Measurements from ENCODE around the gene ANKMY1.
"Not testable (repeated sequence)": the region's sequence is repeated elsewhere in the genome, so short reads cannot be mapped to it uniquely, and the experiment has no call there.

The ANKMY1 gene

DNA sequence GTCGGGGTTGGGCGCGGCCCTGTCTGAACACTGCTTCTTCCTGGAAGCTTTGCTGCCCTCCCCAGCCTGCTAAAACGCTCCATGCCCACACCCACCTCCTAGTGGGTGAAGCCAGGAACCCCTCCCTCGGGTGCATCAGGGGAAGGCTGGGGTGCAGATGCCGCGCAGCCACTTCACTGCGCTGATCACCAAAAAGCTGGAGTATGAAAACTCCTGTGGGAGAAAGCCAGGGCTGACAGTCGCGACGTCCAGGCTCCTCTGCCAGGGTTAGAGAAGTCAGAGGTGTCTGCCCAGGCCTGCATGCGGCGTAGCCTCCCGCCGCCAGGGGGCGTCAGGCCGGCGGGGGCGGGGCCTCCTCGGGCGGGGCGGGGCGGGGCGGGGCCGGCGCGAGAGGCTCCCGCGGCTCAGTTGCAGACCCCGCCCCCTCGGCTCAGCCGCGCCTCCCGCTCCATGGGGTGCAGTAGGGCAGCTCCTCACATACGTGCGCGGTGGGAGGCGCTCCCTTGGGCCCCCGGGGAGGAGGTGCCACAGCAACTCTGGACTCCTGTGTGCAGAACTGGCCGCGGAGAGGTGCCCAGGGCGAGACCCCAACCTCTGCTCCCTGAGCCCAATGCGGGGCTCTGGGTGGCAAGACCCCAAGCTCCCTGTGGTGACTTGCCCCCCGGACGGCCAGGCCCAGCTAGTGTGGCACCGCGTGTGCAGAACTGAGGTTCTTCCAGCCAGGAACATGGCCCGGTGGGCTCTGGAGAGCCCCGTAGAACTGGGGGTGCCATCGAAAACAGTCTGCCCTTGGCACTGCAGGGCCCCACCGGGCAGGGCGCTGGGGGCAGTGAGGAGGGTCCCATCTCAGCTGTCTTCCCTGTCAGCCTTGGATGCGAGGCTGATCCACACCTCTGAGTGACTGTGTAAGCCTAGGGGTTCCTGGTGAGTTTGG is 8.7 kb upstream of the ANKMY1 start:
- peak; percentile 93 for DNase-seq

DNA sequence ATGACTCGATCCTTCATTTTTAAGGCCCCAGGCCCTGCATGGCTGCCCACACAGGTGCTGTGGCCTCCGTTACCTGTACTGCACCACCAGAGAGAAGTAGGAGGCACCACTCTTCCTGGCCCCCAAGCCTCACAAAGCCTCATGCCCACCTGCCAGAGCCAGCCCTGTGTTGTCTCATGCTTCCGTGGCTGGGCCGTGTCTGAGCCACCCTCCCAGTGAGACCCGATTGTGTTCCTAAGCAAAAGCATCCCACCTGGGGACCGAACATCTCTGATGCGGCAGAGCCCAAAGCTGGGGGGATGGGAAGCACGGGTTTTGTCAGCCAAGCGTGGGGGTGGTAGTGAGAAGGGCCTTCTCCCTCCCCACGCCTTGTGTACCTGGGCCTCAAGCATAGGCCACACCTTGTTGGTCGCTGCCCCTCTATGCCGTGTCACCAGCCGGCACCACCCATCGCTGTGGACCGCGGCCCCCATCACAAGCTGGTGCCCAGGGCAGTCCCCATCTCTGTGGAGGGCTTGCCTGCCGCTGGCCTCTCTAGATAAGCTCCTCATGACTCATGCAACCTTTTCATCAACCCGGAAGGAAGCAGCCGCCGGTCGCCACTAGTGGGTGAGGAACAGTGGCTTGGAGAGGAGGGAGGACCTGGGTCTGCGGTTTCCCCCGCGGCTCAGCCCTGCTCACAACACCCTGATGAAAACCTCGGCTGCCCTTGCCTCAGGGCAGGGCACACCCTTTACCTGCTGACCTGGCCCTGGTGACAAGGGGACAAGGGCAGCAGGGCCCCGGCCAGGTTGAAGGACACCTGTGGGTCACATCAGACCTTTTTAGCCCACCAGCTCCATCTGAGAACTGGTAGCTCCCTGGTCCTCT is 7.8 kb upstream of the ANKMY1 start:
- peak; percentile 80 for DNase-seq

DNA sequence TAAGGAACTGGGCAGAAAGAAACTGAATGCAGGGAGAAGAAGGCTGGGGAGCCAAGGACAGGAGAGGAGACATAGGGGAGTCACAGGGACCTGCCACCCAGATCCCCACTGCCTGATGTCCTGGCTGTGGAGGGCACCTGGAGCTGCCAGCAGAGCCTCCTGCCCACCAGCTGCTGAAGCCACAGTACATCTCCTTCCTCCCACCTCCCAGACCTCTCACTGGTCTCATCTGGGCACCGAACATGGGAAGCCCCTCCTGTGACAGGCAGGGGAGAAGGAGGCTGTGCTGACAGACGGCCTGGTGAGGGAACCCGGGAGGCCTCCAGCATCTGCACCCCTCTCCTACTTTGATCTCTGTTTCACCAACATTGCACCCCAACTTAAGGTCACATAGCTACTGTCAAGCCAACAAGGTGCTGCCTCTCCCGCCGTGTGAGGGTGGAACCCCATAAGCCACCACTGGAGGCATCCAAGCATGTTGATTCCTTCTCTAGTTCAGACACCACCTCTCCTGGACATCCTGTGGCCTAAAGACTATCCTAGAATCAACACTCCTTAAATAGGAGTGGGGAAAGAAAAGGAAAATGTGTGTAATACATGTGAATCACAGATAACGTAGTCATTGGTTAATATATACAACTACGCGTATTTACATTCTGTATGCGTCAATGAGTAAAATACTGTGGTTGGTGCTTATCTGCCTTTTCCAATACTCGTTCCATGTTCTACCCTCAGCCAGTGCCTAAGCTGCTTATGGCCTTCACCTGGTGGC is 7.0 kb upstream of the ANKMY1 start:
- no peak for DNase-seq

GRCh38 chr2:240563951-240564560 is 6.3 kb upstream of the ANKMY1 start:
- DNase-seq, result no peak

DNA sequence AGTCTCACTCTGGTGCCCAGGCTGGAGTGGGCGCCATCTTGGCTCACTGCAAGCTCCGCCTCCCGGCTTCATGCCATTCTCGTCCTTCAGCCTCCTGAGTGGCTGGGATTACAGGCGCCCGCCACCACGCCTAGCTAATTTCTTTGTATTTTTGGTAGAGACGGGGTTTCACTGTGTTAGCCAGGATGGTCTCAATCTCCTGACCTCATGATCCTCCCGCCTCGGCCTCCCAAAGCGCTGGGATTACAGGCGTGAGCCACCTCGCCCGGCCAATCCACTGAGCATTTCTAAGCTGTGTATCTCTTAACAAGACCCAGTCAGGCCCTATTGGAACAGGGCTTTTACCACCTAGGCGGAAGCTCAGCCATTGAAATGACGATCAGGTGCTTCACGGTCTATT is 5.4 kb upstream of the ANKMY1 start:
- DNase-seq, result not testable (repeated sequence)

DNA sequence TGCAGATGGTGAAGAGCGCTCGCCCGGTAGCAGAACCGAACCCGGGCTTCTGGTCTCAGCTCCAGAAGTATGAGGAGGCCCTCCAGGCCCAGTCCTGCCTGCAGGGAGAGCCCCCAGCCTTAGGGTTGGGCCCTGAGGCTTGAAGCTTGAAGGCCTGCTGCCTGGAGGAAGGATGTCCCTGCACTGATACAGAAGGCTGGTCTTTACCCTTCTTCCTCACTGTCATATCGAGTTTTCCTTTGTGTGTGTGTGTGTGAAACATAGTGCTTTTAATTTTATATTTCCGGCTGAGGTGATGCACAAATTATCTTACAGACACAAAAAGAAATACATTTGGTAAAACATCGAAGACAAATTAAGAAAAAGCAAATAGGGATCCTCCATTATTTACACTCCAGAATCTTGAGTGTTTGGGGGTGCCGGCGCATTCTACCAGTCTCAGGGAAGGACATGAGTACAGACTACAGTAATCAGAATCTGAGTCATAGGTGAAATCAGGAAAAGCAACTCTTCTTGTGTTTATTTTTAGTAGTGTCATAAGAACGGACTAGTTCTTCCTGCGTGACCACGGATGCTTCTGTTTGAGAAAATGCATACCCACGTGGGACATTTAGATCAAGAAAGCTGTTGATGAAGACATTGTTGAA is 3.7 kb upstream of the ANKMY1 start:
- no peak for DNase-seq

DNA sequence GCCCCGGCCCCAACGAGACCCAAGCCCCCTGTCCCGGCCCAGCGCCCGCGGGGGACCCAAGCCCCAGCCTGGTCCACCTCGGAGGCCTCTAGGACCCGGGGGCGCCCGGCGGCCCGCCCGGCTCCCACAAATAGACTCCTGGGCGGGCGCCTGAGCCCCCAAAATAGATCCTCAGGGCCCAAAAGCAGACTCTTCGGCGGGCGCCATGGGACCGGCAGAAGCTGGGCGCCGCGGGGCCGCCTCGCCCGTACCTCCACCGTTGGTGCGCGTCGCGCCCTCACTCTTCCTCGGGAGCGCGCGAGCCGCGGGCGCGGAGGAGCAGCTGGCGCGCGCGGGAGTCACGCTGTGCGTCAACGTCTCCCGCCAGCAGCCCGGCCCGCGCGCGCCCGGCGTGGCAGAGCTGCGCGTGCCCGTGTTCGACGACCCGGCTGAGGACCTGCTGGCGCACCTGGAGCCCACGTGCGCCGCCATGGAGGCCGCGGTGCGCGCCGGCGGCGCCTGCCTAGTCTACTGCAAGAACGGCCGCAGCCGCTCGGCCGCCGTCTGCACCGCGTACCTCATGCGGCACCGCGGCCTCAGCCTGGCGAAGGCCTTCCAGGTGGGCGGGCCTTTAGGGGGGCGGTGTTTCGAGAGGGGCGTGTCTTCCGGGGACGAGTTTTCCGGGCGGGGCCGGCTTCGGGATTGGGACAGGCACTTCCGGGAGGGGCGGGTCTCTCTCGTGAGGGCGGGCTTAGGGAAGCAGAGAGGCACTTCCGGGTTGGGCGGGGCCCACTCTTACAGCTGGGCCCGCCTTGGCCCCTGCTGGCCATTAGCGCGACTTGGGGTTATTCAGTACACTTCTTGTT is 2.9 kb upstream of the ANKMY1 start:
- DNase-seq, result peak; percentile 93

DNA sequence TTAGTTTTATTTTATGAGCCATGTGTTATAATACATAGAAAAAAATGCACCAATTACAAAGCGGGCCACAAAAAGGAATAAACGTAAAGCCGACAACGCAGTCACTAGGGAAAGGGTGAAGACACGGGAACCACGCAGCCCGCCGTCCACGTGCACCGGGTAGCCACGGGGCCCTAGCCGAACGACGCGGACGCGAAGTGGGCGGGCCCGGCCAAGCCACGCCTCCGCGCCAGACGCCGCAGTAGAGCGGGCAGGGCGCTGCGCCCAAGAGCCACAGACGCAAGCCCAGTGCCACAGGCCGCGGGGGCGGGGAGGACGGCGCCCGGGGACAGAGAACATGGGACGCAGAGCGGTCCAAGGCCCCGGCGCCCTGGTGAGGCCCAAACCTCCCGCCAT is 2.3 kb upstream of the ANKMY1 start, which contains the start of gene DUSP28:
TSS of gene DUSP28 (plus strand) at position 274 of the 396 bp plus-strand sequence. CDS start 328 bp downstream, outside the sequence.
- DNase-seq, result peak; percentile 86

DNA sequence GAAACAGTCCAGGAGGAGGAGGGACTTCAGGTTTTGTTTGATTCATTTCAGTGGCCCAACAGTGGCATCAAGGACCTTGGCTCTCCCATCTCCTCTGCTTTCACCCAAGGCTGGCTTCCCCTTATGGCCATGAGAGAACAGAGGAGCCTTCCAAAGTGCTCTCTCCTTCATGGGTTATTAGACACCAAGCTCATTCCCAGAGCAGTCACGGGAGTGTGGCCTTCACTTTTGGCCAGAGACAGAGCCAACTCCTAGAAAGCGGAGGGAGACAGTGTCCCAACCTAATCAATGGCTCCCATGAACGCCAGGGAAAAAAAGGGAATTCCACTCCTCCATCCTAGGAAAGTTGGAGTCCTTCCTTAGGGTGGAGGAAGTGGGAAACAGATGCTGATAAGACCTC is 1.5 kb upstream of the ANKMY1 start:
- DNase-seq, result no peak

DNA sequence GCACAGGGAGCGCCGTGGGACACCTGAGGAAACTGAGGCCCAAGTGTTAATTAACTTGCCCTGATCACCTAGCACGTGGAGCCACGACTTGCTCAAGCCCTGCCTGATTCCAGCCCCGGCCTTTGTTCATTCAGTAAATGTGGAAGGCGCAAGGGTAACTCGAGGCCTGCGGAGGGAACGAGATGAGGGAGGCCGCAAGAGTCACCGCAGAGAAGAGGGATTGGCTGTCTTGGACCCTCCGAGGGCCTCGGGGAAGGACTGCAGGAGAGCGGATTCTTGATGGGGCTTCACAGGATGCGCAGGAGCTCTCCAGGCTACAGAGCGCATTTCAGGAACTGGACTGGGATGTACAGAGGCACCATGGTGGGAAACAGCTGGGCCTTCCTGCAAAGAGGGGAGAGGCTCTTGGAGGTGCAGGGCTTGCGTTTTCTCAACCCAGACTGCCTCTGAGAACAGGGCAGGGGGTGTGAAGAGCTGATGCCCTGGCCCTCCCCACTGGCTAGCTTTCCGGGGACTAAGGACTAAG is 511 bp upstream of the ANKMY1 start:
- DNase-seq, result no peak

DNA sequence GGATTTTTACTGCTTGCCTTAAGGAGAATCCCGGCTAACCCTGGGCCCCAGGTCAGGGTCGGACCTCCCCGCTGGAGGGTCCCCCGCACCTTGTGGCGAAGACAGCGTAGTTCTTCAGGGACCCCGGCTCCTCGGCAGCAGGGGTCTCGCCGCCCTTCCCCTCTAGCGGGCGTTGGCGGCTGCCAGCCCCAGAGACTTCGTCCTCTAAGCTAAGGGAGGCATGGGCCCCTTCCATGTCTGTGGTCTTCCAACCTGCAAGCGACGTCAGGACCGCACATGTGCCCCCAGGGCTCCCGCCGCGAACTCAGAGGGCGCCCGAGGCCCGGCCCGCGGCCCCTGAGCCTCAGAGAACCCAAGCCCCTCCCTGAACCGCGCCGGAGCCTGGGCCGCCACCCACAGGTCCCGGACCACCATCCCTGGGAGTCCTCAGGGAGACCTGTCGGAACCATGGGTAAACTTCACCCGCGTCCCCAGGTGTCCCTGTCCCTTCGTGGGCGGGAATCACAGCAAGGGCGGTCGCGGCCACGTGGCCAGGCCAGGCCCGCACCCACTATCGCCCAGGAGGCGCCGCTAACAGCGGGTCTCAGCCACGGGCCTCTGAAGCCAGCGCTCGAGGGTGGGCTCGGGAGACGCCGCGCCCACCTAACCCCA is 562 bp downstream of the ANKMY1 start:
- no peak for DNase-seq

- DNase-seq, result no peak
These were observed 1.2 kb downstream of the ANKMY1 start for GRCh38 chr2:240556553-240557100.

- DNase-seq, result no peak
These were observed 2.1 kb downstream of the ANKMY1 start for GRCh38 chr2:240555541-240556250.

DNA sequence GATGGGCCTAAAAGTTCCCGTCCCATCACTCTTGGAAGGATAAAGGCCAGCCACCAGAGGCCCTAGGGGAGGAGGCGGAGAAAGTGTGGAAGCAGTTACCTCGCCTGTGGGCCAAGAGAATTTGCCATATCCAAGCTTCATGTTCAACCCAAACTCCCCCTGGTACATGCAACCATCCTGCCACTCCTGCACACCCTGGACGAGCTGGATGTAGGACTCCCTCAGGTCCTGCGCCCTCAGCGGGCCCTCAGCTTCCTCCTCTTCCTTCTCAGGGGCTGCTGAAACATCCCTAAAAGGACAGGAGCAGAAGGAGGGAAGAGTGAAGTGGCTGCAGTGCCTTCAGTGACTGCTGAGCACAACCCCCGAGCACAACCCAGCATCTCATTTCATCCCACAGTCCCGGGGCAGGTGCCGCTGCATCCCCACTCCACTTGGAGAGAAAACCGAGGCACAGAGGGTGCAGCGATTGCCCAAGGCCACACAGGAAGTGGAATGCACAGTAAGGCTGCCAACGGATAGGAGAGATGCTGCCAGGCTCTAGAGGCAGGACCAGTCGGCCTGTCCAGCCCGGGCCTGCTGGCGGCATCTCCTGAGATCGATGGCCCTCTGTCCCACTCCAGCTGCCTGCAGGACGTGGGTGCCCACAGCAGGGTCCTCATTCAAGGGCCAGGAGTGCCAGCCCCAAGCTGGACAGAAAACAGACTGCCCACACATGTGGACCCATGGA is 2.9 kb downstream of the ANKMY1 start:
- no peak for DNase-seq

DNA sequence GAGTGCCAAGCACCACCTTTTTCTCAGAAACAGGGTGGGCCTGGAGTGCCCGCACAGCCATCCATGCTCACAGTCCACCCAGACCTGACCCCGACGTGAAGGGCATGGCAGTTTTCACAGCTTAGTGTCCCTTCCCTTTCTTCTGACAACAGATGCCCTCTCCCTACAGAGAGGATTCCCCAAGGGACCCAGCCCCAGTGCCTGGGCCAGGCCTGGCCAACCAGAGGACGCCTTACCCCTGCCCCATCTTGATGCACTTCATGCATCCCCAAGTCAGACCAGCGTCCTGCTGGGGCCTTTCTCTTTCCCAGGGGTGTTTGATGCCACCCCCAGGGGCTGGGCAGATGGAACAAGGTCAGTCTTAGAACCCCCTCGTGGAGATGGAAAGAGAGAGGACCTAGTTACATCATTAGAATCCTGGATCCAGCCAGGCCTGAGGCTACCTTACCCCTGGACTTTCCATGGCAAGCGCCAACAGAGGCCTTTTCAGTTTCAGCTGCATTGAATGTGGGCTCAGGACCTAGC is 3.8 kb downstream of the ANKMY1 start:
- no peak for DNase-seq

GRCh38 chr2:240551811-240552210 is 6.0 kb downstream of the ANKMY1 start:
- DNase-seq, result no peak

- DNase-seq, result no peak
These were observed 6.5 kb downstream of the ANKMY1 start for GRCh38 chr2:240551288-240551687.

DNA sequence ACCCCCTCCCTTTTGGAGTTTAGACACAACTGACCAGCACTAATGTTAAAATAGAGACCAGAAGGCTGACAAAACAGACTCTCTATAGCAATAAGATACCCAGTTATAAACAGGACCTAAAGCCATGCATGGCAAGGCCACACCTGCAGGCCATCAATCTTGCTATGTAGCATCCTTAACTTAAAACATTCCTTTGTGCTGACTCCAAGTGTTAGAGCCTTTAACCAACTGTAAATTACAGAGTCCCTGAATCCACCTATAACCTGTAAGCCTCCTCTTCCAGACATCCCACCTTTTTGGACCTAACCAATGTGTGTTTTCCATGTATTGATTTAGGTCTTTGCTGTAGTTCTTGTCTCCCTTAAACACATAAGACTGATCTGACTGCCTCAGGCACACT is 17.9 kb downstream of the ANKMY1 start:
- no peak for DNase-seq

All from activated gamma-delta T cell (primary cell).